ENCODE results near the gene RPL18.

The RPL18 gene

DNA sequence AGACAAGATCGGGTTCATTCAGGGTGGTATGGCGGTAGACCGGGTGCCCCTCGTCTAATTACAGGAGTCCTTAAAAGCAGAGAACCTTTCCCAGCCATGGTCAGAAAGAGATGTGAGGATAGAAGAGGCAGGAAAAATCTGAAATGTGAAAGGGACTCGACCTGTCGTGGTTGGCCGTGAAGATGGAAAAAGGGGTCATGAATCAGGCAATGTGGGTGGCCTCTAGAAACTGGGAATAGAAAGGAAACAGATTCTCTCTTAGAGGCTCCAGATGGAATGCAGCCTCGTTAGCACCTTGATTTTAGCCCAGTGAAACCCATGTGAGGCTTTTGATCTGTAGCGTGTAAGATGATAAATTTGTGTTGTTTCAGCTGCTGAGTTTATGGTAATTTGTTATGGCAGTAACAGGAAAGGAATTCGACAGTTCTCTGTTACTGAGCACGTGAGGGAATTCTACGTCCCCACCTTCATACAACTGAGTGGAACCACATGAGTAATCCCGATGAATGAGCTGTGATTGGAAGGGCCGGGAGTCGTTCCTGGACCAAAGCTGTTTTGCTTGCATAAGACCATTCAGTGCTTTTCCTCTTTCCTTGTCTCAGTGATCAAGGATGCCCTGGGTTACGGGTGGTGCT is 38.0 kb upstream of the RPL18 start:
- Histone ChIP-seq H3K27me3 (replicated peaks; ENCODE audit: control insufficient read depth, insufficient read depth, low read length) (peaks cover 7% of the 10 kb centered on the region), H3K36me3 (ENCODE audit: control insufficient read depth, insufficient read depth, low read length, severe bottlenecking) (no peaks in the 10 kb centered on the region), H3K4me3 (ENCODE audit: low read length) (no peak overlapping the region), H3K4me1 (ENCODE audit: control insufficient read depth, insufficient read depth, low read length) (no peaks in the 10 kb centered on the region), H3K9me3 (ENCODE audit: control insufficient read depth, low read length) (no peaks in the 10 kb centered on the region), H3K9ac (ENCODE audit: low read length) (no peak overlapping the region)
- peak; percentile 73 for DNase-seq (ENCODE audit: low read depth)

DNA sequence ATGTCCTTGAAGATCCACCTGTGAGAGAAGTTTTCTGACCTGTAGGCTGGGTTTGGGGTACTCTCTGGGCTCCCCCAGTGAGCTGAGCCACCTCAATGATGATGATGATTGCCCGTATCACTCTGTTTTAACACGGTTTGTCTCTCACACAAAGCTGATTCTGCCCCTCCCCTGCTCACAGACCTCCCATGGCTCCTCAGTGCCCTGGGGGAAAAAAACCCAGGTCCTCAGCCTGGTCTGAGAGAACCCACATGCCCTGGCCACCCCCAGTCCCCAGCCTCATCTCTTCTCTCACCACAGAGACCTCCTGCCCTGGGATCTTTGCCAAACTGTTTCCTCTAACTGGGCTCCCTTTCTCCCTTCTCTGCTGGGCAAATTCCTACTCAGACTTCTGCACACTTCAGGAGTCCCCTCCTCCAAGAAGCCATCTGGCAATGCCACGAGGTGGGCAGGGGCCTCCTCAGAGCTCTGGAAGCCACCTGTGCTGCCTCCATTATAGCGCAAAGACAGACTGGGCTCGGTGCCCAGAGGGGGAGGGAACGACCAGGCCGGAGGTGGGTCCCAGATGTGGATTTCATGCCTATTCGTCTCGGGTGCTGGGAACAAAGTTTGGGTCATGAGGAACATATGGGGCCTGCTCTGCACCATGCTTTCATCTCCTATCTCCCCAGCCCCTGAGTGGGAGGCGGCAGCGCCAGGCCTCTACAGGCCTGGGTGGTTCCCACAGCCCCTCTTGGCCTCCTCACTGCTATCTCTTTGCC is 35.5 kb upstream of the RPL18 start:
- no peaks in the 10 kb centered on the region for H3K4me1 ChIP-seq (ENCODE audit: control insufficient read depth, insufficient read depth, low read length)
- no peaks in the 10 kb centered on the region for H3K36me3 ChIP-seq (ENCODE audit: control insufficient read depth, insufficient read depth, low read length, severe bottlenecking)
- no peak overlapping the region for H3K9ac ChIP-seq (ENCODE audit: low read length)
- no peak overlapping the region for H3K4me3 ChIP-seq (ENCODE audit: low read length)
- H3K9me3 ChIP-seq (ENCODE audit: control insufficient read depth, low read length): no peaks in the 10 kb centered on the region
- no peak for DNase-seq (ENCODE audit: low read depth)
- peaks cover 10% of the 10 kb centered on the region for H3K27me3 ChIP-seq (replicated peaks; ENCODE audit: control insufficient read depth, insufficient read depth, low read length)

DNA sequence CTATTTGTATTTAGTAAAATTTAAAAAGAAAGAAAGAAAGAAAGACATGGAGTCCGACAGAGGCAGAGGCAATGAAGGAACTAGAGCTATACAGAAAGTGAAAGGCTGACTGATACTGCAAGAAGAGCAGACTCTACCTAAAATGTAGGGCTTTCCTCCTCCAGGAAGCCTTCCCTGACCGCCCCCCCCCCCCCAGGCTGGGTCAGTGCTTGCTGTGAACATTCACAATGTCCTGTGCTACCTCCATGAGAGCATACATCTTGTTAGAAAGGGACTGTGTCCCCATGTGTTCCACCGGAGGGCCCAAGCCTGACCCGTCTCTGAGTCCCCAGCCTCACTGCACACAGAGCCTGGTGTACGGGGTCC is 32.7 kb upstream of the RPL18 start:
- H3K9ac ChIP-seq (ENCODE audit: low read length): no peak overlapping the region
- no peak overlapping the region for H3K4me3 ChIP-seq (ENCODE audit: low read length)
- H3K36me3 ChIP-seq (ENCODE audit: control insufficient read depth, insufficient read depth, low read length, severe bottlenecking): no peaks in the 10 kb centered on the region
- peaks cover 10% of the 10 kb centered on the region for H3K27me3 ChIP-seq (replicated peaks; ENCODE audit: control insufficient read depth, insufficient read depth, low read length)
- peaks cover 3% of the 10 kb centered on the region for H3K4me1 ChIP-seq (ENCODE audit: control insufficient read depth, insufficient read depth, low read length)
- H3K9me3 ChIP-seq (ENCODE audit: control insufficient read depth, low read length): no peaks in the 10 kb centered on the region
- no peak for DNase-seq (ENCODE audit: low read depth)

DNA sequence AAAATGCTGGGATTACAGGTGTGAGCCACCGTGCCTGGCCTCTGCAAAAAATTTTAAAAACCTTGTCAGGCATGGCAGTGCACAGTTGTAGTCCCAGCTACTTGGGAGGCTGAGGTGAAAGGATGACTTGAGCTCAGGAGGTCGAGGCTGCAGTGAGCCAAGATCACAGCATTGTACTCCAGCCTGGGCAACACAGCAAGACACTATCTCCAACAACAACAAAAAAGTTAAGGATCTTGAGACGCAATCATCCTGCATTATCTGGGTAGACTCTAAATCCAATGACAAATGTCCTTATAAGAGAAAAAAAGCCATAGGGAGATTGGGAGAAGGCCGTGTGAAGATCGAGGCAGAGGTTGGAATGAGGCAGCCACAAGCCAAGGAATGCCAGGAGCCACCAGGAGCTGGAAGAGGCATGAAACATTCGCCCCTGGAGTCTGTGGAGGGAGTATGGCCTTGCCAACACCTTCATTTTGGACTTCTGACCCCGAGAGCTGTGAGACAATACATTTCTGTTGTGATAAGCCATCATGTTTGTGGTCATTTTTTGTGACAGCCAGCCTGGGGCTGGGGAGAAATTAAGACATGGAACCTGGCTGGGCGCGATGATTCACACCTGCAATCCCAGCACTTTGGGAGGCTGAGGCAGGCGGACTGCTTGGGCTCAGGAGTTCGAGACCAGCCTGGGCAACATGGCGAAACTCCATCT is 32.1 kb upstream of the RPL18 start:
- Histone ChIP-seq H3K9ac (ENCODE audit: low read length) (no peak overlapping the region), H3K36me3 (ENCODE audit: control insufficient read depth, insufficient read depth, low read length, severe bottlenecking) (no peaks in the 10 kb centered on the region), H3K4me3 (ENCODE audit: low read length) (no peak overlapping the region), H3K4me1 (ENCODE audit: control insufficient read depth, insufficient read depth, low read length) (peaks cover 3% of the 10 kb centered on the region), H3K9me3 (ENCODE audit: control insufficient read depth, low read length) (no peaks in the 10 kb centered on the region), H3K27me3 (replicated peaks; ENCODE audit: control insufficient read depth, insufficient read depth, low read length) (peaks cover 10% of the 10 kb centered on the region)
- no peak for DNase-seq (ENCODE audit: low read depth)

DNA sequence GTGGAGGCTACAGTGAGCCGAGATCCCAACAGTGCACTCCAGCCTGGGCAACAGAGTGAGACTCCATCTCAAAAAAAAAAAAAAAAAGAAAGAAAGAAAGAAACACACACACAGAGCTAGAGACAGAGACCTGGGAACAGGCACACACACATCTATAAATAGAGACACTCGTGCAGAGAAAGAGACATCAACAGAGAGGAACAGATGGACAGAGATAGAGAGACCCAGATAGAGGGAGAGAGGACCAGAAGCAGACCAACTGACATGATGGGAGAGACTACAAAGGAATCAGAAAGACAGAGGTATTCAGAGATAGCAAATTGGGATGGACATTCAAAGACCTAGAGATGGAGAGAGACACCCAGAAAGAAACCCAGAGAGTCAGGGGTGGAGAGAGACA is 29.2 kb upstream of the RPL18 start:
- no peaks in the 10 kb centered on the region for H3K9me3 ChIP-seq (ENCODE audit: control insufficient read depth, low read length)

DNA sequence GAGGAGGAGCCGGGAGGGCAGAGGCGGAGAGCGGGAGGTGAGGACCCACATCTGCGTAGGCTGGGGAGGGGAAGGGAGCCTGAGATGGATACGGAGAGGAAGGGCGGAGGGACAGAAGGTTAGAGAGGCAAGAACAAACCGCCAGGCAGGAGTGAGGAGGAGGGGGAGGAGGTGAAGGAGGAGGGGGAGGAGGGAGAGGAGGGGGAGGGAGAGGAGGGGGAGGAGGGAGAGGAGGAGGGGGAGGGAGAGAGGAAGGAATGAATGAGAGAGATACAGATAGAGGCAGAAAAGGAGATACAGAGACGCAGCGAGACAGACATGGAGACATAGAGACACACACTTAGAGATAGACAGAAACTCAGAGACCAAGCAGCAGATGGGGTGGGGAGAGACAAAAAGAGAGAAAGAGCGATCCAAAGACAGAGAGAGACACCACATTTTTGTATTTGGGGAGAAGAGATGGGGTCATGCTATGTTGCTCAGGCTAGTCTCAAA is 27.8 kb upstream of the RPL18 start:
- H3K9me3 ChIP-seq (ENCODE audit: control insufficient read depth, low read length): no peaks in the 10 kb centered on the region
- H3K4me3 ChIP-seq (ENCODE audit: low read length): peak overlapping the region; percentile 68
- H3K4me1 ChIP-seq (ENCODE audit: control insufficient read depth, insufficient read depth, low read length): peaks cover 18% of the 10 kb centered on the region
- H3K27me3 ChIP-seq (replicated peaks; ENCODE audit: control insufficient read depth, insufficient read depth, low read length): peaks cover 7% of the 10 kb centered on the region
- no peak overlapping the region for H3K9ac ChIP-seq (ENCODE audit: low read length)
- DNase-seq (ENCODE audit: low read depth): no peak
- H3K36me3 ChIP-seq (ENCODE audit: control insufficient read depth, insufficient read depth, low read length, severe bottlenecking): no peaks in the 10 kb centered on the region

More for the DNA sequence above, 29.2 kb upstream of the RPL18 start:
- Histone ChIP-seq H3K36me3 (ENCODE audit: control insufficient read depth, insufficient read depth, low read length, severe bottlenecking) (no peaks in the 10 kb centered on the region), H3K4me1 (ENCODE audit: control insufficient read depth, insufficient read depth, low read length) (peaks cover 18% of the 10 kb centered on the region), H3K9ac (ENCODE audit: low read length) (no peak overlapping the region), H3K27me3 (replicated peaks; ENCODE audit: control insufficient read depth, insufficient read depth, low read length) (peaks cover 11% of the 10 kb centered on the region), H3K4me3 (ENCODE audit: low read length) (no peak overlapping the region)
- DNase-seq (ENCODE audit: low read depth): no peak

DNA sequence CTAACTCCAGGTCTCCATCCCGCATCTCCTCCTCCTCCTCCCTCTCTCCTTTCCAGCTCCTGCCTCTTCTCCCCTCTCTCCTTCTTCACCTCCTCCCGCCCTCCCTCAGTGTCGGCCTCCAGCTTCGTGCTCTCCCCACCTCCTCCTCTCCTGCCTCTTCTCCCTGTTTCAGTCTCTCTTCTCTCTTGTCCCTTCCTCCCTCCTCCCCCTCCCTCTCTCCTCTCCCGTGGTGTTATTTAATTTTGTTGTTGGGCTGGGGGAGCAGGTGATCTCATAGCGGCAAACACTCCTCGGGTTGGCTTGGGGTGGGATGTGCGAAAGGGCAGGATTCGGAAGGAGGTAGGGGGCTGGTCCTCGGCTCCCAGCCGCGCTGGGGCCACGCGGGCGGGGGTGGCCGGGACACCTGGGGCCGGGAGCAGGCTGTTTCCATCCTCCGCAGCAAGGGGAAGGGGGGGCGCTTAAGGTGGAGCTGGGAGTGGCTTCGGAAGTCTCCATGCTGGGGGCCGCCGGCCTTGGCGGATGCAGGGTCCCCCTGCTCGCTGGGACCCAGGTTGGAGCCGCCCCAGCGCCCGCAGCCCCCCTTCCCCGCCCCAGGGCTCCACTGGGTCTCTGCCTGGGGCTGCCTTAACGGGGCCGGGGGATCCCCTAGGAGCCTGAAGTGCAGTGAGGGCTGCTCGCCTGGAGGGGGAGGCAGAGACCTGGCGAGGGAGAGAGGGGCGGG is 27.2 kb upstream of the RPL18 start, which contains the start of gene CA11:
TSS of gene CA11 (minus strand) at position 187 of the 721 bp plus-strand sequence. CDS start 555 bp downstream, outside the sequence.
- Histone ChIP-seq H3K9me3 (ENCODE audit: control insufficient read depth, low read length) (no peaks in the 10 kb centered on the region), H3K4me1 (ENCODE audit: control insufficient read depth, insufficient read depth, low read length) (peaks cover 18% of the 10 kb centered on the region), H3K36me3 (ENCODE audit: control insufficient read depth, insufficient read depth, low read length, severe bottlenecking) (no peaks in the 10 kb centered on the region), H3K4me3 (ENCODE audit: low read length) (peak within 1 kb of the TSS; percentile 68), H3K9ac (ENCODE audit: low read length) (peak within 1 kb of the TSS; percentile 54), H3K27me3 (replicated peaks; ENCODE audit: control insufficient read depth, insufficient read depth, low read length) (peaks cover 7% of the 10 kb centered on the region)
- peak; percentile 94 for DNase-seq (ENCODE audit: low read depth)

DNA sequence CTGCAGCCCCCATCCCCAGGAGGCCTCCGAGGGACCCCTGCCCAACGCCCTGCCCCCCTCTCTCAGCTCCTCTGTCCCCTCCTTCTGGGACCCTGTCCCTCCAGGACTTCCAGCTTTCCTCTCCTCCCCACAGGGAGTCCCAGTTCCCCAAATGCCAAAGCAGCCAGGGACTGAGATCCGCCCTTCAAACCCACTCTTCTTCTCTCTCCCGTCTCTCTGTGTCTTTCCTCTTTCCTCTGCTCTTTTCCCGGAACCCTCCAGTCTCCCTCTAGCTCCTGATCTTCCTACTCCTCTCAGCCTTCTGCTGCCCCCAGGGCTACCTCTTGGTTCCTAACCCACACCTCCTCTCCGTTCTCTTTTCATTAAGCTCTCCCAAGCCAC is 26.6 kb upstream of the RPL18 start:
- H3K4me3 ChIP-seq (ENCODE audit: low read length): peak overlapping the region; percentile 68
- no peaks in the 10 kb centered on the region for H3K36me3 ChIP-seq (ENCODE audit: control insufficient read depth, insufficient read depth, low read length, severe bottlenecking)
- peaks cover 18% of the 10 kb centered on the region for H3K4me1 ChIP-seq (ENCODE audit: control insufficient read depth, insufficient read depth, low read length)
- peak overlapping the region; percentile 54 for H3K9ac ChIP-seq (ENCODE audit: low read length)
- peaks cover 7% of the 10 kb centered on the region for H3K27me3 ChIP-seq (replicated peaks; ENCODE audit: control insufficient read depth, insufficient read depth, low read length)
- H3K9me3 ChIP-seq (ENCODE audit: control insufficient read depth, low read length): no peaks in the 10 kb centered on the region
- no peak for DNase-seq (ENCODE audit: low read depth)

DNA sequence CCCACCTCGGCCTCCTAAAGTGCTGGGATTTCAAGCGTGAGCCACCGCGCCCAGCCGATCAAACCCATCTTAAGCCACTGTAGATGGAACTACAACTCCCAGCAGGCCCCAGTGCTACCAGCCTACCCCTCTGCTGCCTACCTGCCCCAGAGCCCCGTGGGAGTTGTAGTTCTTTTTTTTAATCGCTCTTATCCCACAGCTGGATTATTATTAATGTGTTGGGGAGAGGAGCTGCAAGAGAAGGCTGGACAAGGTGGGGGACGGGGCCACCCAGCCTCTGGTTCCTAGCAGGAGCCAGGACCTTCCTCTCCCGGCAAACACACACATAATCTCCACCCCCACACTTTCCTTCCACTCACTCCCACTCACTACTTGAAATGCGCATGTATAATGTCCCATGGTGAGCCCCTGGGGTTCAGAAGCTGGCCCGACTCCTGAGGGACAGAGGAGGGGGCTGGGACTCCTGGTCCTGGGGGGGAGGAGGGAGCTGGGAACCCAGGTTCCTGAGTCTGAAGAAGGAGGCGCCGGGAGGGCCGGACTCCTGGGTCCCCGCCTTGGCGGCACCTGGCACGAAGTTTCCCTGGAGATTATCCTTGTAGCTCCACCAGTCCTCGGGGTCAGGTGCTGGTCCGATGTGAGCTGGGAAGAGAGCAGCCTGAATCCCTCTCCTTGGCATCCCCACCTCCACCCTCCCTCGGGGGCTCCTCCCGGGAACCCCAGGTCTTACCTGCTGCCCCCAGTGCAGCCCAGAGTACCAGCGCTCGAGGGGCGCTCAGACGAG is 26.1 kb upstream of the RPL18 start:
- Histone ChIP-seq H3K27me3 (replicated peaks; ENCODE audit: control insufficient read depth, insufficient read depth, low read length) (peaks cover 7% of the 10 kb centered on the region), H3K4me3 (ENCODE audit: low read length) (no peak overlapping the region), H3K9me3 (ENCODE audit: control insufficient read depth, low read length) (no peaks in the 10 kb centered on the region), H3K4me1 (ENCODE audit: control insufficient read depth, insufficient read depth, low read length) (peaks cover 18% of the 10 kb centered on the region), H3K9ac (ENCODE audit: low read length) (peak overlapping the region; percentile 54), H3K36me3 (ENCODE audit: control insufficient read depth, insufficient read depth, low read length, severe bottlenecking) (no peaks in the 10 kb centered on the region)
- DNase-seq (ENCODE audit: low read depth): peak; percentile 81

DNA sequence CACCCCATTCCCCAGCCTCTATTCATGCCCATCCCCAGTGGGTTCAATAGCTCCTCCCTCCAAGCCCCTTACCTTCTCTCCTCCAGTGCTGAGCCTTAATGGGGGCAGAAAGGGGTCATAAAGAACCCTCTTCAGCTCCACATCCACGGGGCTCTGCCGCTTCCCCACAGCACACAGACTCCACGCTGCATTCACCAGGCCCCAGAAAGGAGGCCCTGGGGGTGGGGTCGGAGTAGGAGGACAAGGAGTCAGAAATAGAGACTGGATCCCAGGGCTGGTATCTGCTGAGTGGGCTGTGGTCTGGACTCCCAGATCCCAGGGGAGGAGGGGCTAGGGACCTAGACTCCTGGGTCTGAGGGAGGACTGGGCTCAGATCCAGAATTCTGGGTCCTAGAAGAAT is 25.4 kb upstream of the RPL18 start:
- DNase-seq (ENCODE audit: low read depth): no peak
- no peaks in the 10 kb centered on the region for H3K36me3 ChIP-seq (ENCODE audit: control insufficient read depth, insufficient read depth, low read length, severe bottlenecking)

More for the DNA sequence above, 25.4 kb upstream of the RPL18 start:
- no peak overlapping the region for H3K9ac ChIP-seq (ENCODE audit: low read length)
- no peak overlapping the region for H3K4me3 ChIP-seq (ENCODE audit: low read length)
- H3K4me1 ChIP-seq (ENCODE audit: control insufficient read depth, insufficient read depth, low read length): peaks cover 17% of the 10 kb centered on the region
- H3K9me3 ChIP-seq (ENCODE audit: control insufficient read depth, low read length): no peaks in the 10 kb centered on the region
- peaks cover 7% of the 10 kb centered on the region for H3K27me3 ChIP-seq (replicated peaks; ENCODE audit: control insufficient read depth, insufficient read depth, low read length)

Measured in adipocyte (in vitro differentiated cells).